Pancreas (tissue), 10 donors: ENCODE data around the gene GABARAP. TPM values are rescaled to one million over a fixed set of nuclear protein-coding genes. Genes with fewer than 3 reads are reported as not detected.
"Not testable (repeated sequence)": the region's sequence is repeated elsewhere in the genome, so short reads cannot be mapped to it uniquely, and the experiment has no call there.

ENCODE experiments used
- ATAC-seq, 4 donors: fragments of 200-7000 bp; cut with Tn5 transposase; one replicate each; pipeline versions ENCODE4 v1.8.0 to v1.9.1; 2020; ENCODE audit warnings: mild to moderate bottlenecking in 4 of 4, moderate library complexity in 4 of 4
- DNase-seq, 6 donors: peaks; one replicate each; pipeline ENCODE4 v3.0.0-alpha.2; 2020
- FAIRE-seq: peaks from 2 replicates; lab custom pipeline; 2012; peaks lifted over from hg19 to GRCh38; lab: Jason Lieb, UNC
- H3K27ac ChIP-seq, 4 donors: fragments of 200-600 bp; sonication (generic); 1 replicate in 3 of 4; 2 replicates in 1 of 4; pipeline versions ENCODE4 v1.5.0 to v1.8.0; 2020
- H3K27me3 ChIP-seq, 4 donors: fragments of 200-600 bp; one replicate each; pipeline ENCODE4 v1.8.0; 2021
- H3K36me3 ChIP-seq, 3 donors: fragments of 200-600 bp; sonication (generic) in 1 of 3; one replicate each; pipeline versions ENCODE4 v1.5.0 to v1.8.0; 2020 to 2021
- H3K4me1 ChIP-seq, 3 donors: fragments of 200-600 bp; one replicate each; pipeline ENCODE4 v1.8.0; 2021
- H3K4me3 ChIP-seq, 4 donors: fragments of 200-600 bp; sonication (generic) in 2 of 4; one replicate each; pipeline versions ENCODE4 v1.5.0 to v1.8.0; 2020 to 2021
- H3K9me3 ChIP-seq, 4 donors: fragments of 200-600 bp; one replicate each; pipeline ENCODE4 v1.8.0; 2021
- WGBS, 2 donors: extraction: QIAGEN DNeasy Blood & Tissue Kit; methylation state at CpG; one replicate each; pipeline ENCODE4 v1.1.7; 2013; 5-methylcytosine and 5-hydroxymethylcytosine counted together
- intact Hi-C, 3 donors: fragments of 100-400 bp; cut with DNase I; formaldehyde crosslinking; loops; one replicate each; pipeline versions ENCODE4 v1.11.1 to v1.14.2; 2022
- polyA plus RNA-seq, 2 donors: library from polyadenylated mRNA; stranded (reverse); fragments of 200-250 nt; gene quantifications; one replicate each; pipeline ENCODE4 v1.2.3, GENCODE V29; 2013
- total RNA-seq, 6 donors: library from RNA; stranded (reverse); fragmentation: NEBNext Ultra II Directional in 4 of 6; extraction: Animal tissue kit (Norgen Biotek cat#: 25700) in 4 of 6; gene quantifications; one replicate each; pipeline versions ENCODE4 v1.2.1 to v1.2.4, GENCODE V29; 2021 to 2023
- TF ChIP-seq, protein P1 (sequence below), 4 donors: fragments of 200-600 bp; sonication (generic) in 3 of 4; IDR thresholded peaks; one replicate each; pipeline versions ENCODE4 v1.5.0 to v1.8.0; 2021; ENCODE audit warnings: antibody characterized with exemption in 4 of 4
- donor health status: healthy with polysubstance abuse.
- donor health status: DM: no; HTN: no; CAD: no; lungs with moderate emphysema.
- donor health status: DM: no; HTN: no; CAD: no.
- donor health status: control.
- donor health status: control.
- donor health status: Bipolar disorder and iron deficiency.
- donor health status: DM: yes; HTN: yes; CAD: no.
- donor health status: DM: no; HTN: no; CAD: no.
- donor health status: DM: no; HTN: no; CAD: no.
- donor health status: DM: yes; HTN: yes; CAD: no.

GABARAP gene
- total and polyA plus RNA-seq, 8 donors: 231 to 639 (median 312) TPM

DNA sequence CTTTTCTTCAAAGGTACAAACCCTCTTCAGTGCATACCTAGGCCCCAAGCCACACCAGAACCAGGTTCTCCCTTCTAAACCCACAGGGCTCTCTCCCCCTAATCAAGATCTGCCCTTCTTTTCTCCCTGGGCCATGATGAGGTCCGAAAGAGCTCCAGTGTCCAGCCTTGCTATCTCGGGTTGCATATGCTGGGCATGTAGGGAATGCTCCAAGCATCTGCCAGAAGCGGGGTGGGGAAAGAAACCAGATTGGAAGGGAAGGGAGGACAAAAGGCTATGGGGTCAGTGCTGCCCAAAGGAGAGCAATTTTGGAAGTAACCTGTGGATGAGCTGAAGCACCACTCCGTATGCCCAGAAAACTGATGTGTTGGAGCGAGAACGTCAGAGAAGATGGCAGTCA is 7.0 kb upstream of the GABARAP start:
- intact Hi-C loops: no loop called here
- Histone ChIP-seq H3K36me3 (peaks cover 0 to 4% (median 0%) of the 10 kb centered on the region in 3 donors), H3K27me3 (no peaks in the 10 kb centered on the region), H3K9me3 (no peaks in the 10 kb centered on the region), H3K4me1 (peaks cover 8 to 27% (median 11%) of the 10 kb centered on the region in 3 donors), H3K27ac (no peak overlapping the region), H3K4me3 (no peak overlapping the region)
- no peak for DNase-seq
- TF ChIP-seq, protein P1, sequence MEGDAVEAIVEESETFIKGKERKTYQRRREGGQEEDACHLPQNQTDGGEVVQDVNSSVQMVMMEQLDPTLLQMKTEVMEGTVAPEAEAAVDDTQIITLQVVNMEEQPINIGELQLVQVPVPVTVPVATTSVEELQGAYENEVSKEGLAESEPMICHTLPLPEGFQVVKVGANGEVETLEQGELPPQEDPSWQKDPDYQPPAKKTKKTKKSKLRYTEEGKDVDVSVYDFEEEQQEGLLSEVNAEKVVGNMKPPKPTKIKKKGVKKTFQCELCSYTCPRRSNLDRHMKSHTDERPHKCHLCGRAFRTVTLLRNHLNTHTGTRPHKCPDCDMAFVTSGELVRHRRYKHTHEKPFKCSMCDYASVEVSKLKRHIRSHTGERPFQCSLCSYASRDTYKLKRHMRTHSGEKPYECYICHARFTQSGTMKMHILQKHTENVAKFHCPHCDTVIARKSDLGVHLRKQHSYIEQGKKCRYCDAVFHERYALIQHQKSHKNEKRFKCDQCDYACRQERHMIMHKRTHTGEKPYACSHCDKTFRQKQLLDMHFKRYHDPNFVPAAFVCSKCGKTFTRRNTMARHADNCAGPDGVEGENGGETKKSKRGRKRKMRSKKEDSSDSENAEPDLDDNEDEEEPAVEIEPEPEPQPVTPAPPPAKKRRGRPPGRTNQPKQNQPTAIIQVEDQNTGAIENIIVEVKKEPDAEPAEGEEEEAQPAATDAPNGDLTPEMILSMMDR (IDR thresholded peaks at IDR 0.05): no peak
- FAIRE-seq: no peak
- 71 to 77% methylated on average over 6 of the region's 6 CpGs for WGBS, 2 donors
- ATAC-seq: no peak

DNA sequence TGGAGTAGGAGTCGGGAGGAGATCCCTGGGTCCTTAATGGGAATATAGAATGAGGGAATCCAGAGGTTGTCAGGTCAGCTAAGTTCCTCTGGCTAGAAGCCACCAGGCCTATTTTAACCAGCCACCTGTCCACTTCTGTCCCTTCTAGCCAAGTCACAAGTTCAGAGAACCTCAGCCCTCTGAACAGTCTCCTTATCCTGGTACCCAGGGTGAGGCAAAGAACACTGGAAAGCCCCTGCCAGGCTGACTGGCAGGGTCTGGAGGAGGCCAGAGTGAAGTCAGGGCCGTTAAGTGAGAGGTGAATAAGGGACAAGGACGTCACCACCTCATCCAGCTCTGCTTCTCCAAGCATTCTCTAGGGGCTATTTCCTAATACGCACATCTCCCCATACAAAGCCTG is 6.5 kb upstream of the GABARAP start:
- TF ChIP-seq, protein P1 (IDR thresholded peaks at IDR 0.05): no peak
- 55 to 65% methylated on average over 4 of the region's 4 CpGs for WGBS, 2 donors

DNA sequence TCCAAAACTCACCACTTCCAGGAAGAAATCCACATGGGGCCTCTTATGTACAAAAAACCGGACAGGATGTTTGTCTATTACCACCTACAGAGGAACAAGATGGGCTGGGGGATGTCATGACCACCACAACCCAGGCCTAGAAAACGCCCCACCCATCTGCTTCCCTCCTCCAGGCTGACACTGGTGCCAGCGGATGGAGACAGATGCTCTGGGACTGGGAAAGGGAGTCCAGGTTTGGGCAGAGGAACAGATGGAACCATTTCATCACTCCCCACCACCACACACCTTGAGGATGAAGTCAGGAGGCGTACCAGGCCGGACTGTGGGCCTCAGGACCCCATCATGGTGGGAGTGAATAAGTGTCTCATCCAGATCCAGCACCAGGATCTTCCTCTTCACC is 4.5 kb upstream of the GABARAP start:
- no peak overlapping the region for H3K27ac ChIP-seq
- H3K36me3 ChIP-seq: peaks cover 0 to 4% (median 0%) of the 10 kb centered on the region in 3 donors
- H3K9me3 ChIP-seq: no peaks in the 10 kb centered on the region
- FAIRE-seq (no peak), ATAC-seq (no peak), DNase-seq (no peak)
- peaks cover 6 to 23% (median 8%) of the 10 kb centered on the region in 3 donors for H3K4me1 ChIP-seq
- H3K27me3 ChIP-seq: no peaks in the 10 kb centered on the region
- intact Hi-C loops: no loop called here
- WGBS, 2 donors: 81 to 88% methylated on average over 5 of the region's 5 CpGs
- no peak overlapping the region for H3K4me3 ChIP-seq
- TF ChIP-seq, protein P1 (IDR thresholded peaks at IDR 0.05): no peak

More for the DNA sequence above, 6.5 kb upstream of the GABARAP start:
- no peak for FAIRE-seq
- Histone ChIP-seq H3K4me3 (no peak overlapping the region), H3K27me3 (no peaks in the 10 kb centered on the region), H3K4me1 (peaks cover 8 to 30% (median 11%) of the 10 kb centered on the region in 3 donors), H3K36me3 (peaks cover 0 to 4% (median 0%) of the 10 kb centered on the region in 3 donors), H3K9me3 (no peaks in the 10 kb centered on the region), H3K27ac (no peak overlapping the region)
- ATAC-seq: no peak
- DNase-seq: no peak
- intact Hi-C loops: no loop called here

DNA sequence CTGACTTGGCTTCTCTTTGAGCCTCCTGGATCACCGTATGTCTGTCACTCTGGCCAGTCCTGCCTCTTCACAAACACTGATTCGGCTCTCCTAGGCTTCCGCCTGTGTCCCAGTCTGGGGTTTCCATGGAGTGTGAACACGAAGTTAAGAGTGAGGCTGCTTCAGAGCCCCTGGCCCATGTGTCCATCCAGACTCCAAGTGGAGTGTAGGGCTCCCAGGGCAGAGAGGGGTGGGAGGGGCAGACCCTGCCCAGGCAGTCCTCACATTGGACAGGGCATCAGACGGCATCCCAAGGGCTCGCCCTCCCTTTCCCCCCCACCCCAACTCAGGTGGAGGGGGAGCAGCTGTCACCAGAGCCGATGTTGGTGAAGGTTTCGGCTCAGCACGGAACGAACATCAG is 1.6 kb upstream of the GABARAP start:
- peak overlapping the region in 3 of 4 donors; percentile 94 to 99 (median 97) for H3K27ac ChIP-seq
- H3K4me3 ChIP-seq: peak overlapping the region in 2 of 4 donors; percentile 64 to 72
- peak in 1 of 6 donors; percentile 37 for DNase-seq
- 53 to 67% methylated on average over 10 of the region's 10 CpGs for WGBS, 2 donors
- ATAC-seq, H3K27me3 ChIP-seq, FAIRE-seq, intact Hi-C loops, H3K36me3 ChIP-seq, H3K9me3 ChIP-seq: not testable (repeated sequence)
- peaks cover 14 to 21% (median 16%) of the 10 kb centered on the region in 3 donors for H3K4me1 ChIP-seq

DNA sequence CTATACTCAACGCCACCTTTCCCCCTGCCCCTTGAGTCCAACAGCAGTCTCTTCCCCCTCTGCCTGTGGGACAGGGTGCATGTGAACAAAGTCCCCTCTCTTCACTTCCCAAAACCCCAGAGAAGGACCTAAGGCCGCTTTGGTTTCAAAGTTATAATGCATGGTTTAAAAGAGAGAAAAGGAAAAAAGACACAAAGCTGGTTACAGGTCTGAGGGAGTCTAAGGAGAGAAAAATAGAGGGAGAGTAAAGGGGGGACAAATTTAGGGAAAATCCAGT is 1.1 kb upstream of the GABARAP start:
- DNase-seq: no peak
- no peak for ATAC-seq
- Histone ChIP-seq H3K9me3 (no peaks in the 10 kb centered on the region), H3K27me3 (no peaks in the 10 kb centered on the region), H3K4me3 (peak overlapping the region; percentile 64 to 82 (median 74)), H3K36me3 (peaks cover 0 to 4% (median 3%) of the 10 kb centered on the region in 3 donors), H3K4me1 (peaks cover 14 to 17% (median 15%) of the 10 kb centered on the region in 3 donors), H3K27ac (peak overlapping the region; percentile 94 to 99 (median 96))
- intact Hi-C loops: no loop called here
- no peak for FAIRE-seq
- 8 to 11% methylated on average over 2 of the region's 2 CpGs for WGBS, 2 donors
- TF ChIP-seq, protein P1 (IDR thresholded peaks at IDR 0.05): no peak
